Gastroesophageal sphincter (tissue), 3 donors: Measurements from ENCODE around the gene ZSWIM9.

Experiments used
- CTCF ChIP-seq, 4 experiments: fragments of 200-600 bp in 2 of 4; fragments of 450-650 bp in 2 of 4; sonication (generic) in 1 of 4; IDR thresholded peaks; one replicate each; pipeline ENCODE4 v1.5.1; 2017 to 2019; ENCODE audit warnings: antibody characterized with exemption in 4 of 4, mild to moderate bottlenecking in 2 of 4, moderate library complexity in 2 of 4
- POLR2A ChIP-seq, 2 donors: fragments of 450-650 bp; IDR thresholded peaks; one replicate each; pipeline ENCODE4 v1.6.1; 2017; ENCODE audit warnings: antibody characterized with exemption in 2 of 2, mild to moderate bottlenecking in 2 of 2, moderate library complexity in 1 of 2

- TF ChIP-seq CTCF (IDR thresholded peaks at IDR 0.05) (no peak), POLR2A (IDR thresholded peaks at IDR 0.05) (no peak)
Observed at GRCh38 chr19:48186015-48186414, 15.5 kb downstream of the ZSWIM9 start.
